H1 (cell line): ENCODE results near the gene PHF14. TPM values are rescaled to one million over a fixed set of nuclear protein-coding genes. Genes with fewer than 3 reads are reported as not detected.

Experiments used
- CTCF ChIA-PET: fragments of 300-600 bp; sonication (Branson Sonifier 250); formaldehyde crosslinking; loops from one replicate; lab custom pipeline; 2021; ENCODE audit not compliant: partially characterized antibody; lab: Charles Lee
- POLR2A ChIA-PET: fragments of 300-600 bp; sonication (Branson Sonifier 250); formaldehyde crosslinking; loops from one replicate; lab custom pipeline; 2021; ENCODE audit warnings: inconsistent platforms; ENCODE audit not compliant: partially characterized antibody; lab: Charles Lee
- DNase-seq, 2 experiments: peaks; one replicate each; pipeline versions ENCODE4 v3.0.0 to v3.0.0-alpha.2; 2010 to 2022; ENCODE audit warnings: low spot score in 2 of 2, low read depth in 1 of 2, mixed read lengths in 1 of 2
- FAIRE-seq: peaks from 2 replicates; lab custom pipeline; 2011; peaks lifted over from hg19 to GRCh38; lab: Jason Lieb, UNC
- H2AFZ ChIP-seq: 2 replicates; pipeline ENCODE4 v1.8.1; 2012; ENCODE audit warnings: low read length, inconsistent platforms
- H2AK5ac ChIP-seq: 2 replicates; pipeline ENCODE4 v1.6.1; 2013; ENCODE audit warnings: low read depth, low read length
- H2BK120ac ChIP-seq: replicated peaks from 2 replicates; pipeline ENCODE3; 2013; ENCODE audit warnings: low read depth, low read length, inconsistent platforms
- H2BK12ac ChIP-seq: 2 replicates; pipeline ENCODE4 v1.6.1; 2013; ENCODE audit warnings: low read depth, low read length
- H2BK15ac ChIP-seq: 2 replicates; pipeline ENCODE4 v1.6.1; 2013; ENCODE audit warnings: low read length
- H2BK20ac ChIP-seq: 2 replicates; pipeline ENCODE4 v1.6.1; 2013; ENCODE audit warnings: low read length
- H2BK5ac ChIP-seq: 2 replicates; pipeline ENCODE4 v1.6.1; 2013; ENCODE audit warnings: low read depth, low read length
- H3K14ac ChIP-seq: 2 replicates; pipeline ENCODE4 v1.6.1; 2013; ENCODE audit warnings: inconsistent platforms; ENCODE audit not compliant: insufficient read length
- H3K18ac ChIP-seq: 2 replicates; pipeline ENCODE4 v1.6.1; 2013; ENCODE audit warnings: low read length; ENCODE audit errors: extremely low read depth
- H3K23ac ChIP-seq: 2 replicates; pipeline ENCODE4 v1.6.1; 2013; ENCODE audit warnings: inconsistent platforms; ENCODE audit not compliant: insufficient read length
- H3K23me2 ChIP-seq: 2 replicates; pipeline ENCODE4 v1.6.1; 2013; ENCODE audit warnings: low read depth, low read length
- H3K27ac ChIP-seq: 2 replicates; pipeline ENCODE4 v1.6.1; 2011; ENCODE audit warnings: low read depth, low read length, inconsistent platforms
- H3K27me3 ChIP-seq, 4 experiments: replicated peaks in 1 of 4; 1 replicate in 1 of 4; 2 replicates in 3 of 4; pipeline versions ENCODE4 v1.6.1 to v1.8.1; 2011 to 2013; ENCODE audit warnings: low read length in 3 of 4, mild to moderate bottlenecking in 3 of 4, inconsistent platforms in 2 of 4, mixed read lengths in 2 of 4, moderate library complexity in 1 of 4; ENCODE audit not compliant: control insufficient read depth in 3 of 4, insufficient read depth in 3 of 4; ENCODE audit errors: extremely low read depth in 1 of 4
- H3K36me3 ChIP-seq, 4 experiments: 2 replicates each; pipeline versions ENCODE4 v1.6.1 to v1.8.1; 2011 to 2013; ENCODE audit warnings: mild to moderate bottlenecking in 4 of 4, low read length in 3 of 4, moderate library complexity in 2 of 4, control low read depth in 1 of 4, inconsistent platforms in 1 of 4; ENCODE audit not compliant: insufficient read depth in 4 of 4, control insufficient read depth in 2 of 4
- H3K4ac ChIP-seq: replicated peaks from 2 replicates; pipeline ENCODE3; 2013; ENCODE audit warnings: low read length, low read depth, mixed read lengths, inconsistent platforms; ENCODE audit not compliant: insufficient read length
- H3K4me1 ChIP-seq, 4 experiments: replicated peaks in 1 of 4; 1 replicate in 1 of 4; 2 replicates in 3 of 4; pipeline versions ENCODE4 v1.6.1 to v1.8.1; 2011 to 2013; ENCODE audit warnings: low read length in 3 of 4, inconsistent platforms in 2 of 4, mixed read lengths in 1 of 4; ENCODE audit not compliant: insufficient read depth in 4 of 4, control insufficient read depth in 3 of 4
- H3K4me2 ChIP-seq, 2 experiments: 2 replicates each; pipeline versions ENCODE4 v1.6.1 to v1.8.1; 2011 to 2013; ENCODE audit warnings: low read depth in 2 of 2, low read length in 2 of 2, control low read depth in 1 of 2, inconsistent platforms in 1 of 2, mild to moderate bottlenecking in 1 of 2; ENCODE audit not compliant: insufficient read depth in 1 of 2
- H3K4me3 ChIP-seq, 4 experiments: fragments of 200-600, 300-600 bp in 1 of 4; sonication (generic), shearing (Covaris generic), sonication (Bioruptor Twin) in 1 of 4; 2 replicates each; pipeline versions ENCODE4 v1.5.1 to v1.8.1; 2011 to 2016; ENCODE audit warnings: low read length in 4 of 4, low read depth in 3 of 4, control low read depth in 2 of 4, inconsistent platforms in 2 of 4, mild to moderate bottlenecking in 2 of 4, mixed read lengths in 1 of 4, moderate library complexity in 1 of 4; ENCODE audit not compliant: insufficient read depth in 2 of 4; ENCODE audit errors: extremely low read depth in 1 of 4
- H3K56ac ChIP-seq: replicated peaks from 2 replicates; pipeline ENCODE3; 2013; ENCODE audit warnings: low read depth, mild to moderate bottlenecking, mixed read lengths, low read length, inconsistent platforms; ENCODE audit not compliant: insufficient read length
- H3K79me1 ChIP-seq: 2 replicates; pipeline ENCODE4 v1.6.1; 2013; ENCODE audit warnings: low read depth, low read length, control low read depth
- H3K79me2 ChIP-seq, 2 experiments: 2 replicates each; pipeline versions ENCODE4 v1.6.1 to v1.8.1; 2012 to 2013; ENCODE audit warnings: low read length in 2 of 2, mild to moderate bottlenecking in 2 of 2, inconsistent platforms in 1 of 2; ENCODE audit not compliant: insufficient read depth in 2 of 2, control insufficient read depth in 1 of 2
- H3K9ac ChIP-seq, 4 experiments: replicated peaks in 1 of 4; 1 replicate in 1 of 4; 2 replicates in 3 of 4; pipeline versions ENCODE4 v1.6.1 to v1.8.1; 2011 to 2013; ENCODE audit warnings: low read depth in 3 of 4, low read length in 3 of 4, control low read depth in 2 of 4, mild to moderate bottlenecking in 2 of 4, moderate library complexity in 2 of 4, inconsistent platforms in 1 of 4; ENCODE audit errors: extremely low read depth in 1 of 4
- H3K9me3 ChIP-seq, 2 experiments: 2 replicates each; pipeline versions ENCODE4 v1.6.1 to v1.8.1; 2012 to 2013; ENCODE audit warnings: mild to moderate bottlenecking in 2 of 2, moderate library complexity in 2 of 2, control low read depth in 1 of 2, inconsistent platforms in 1 of 2, low read depth in 1 of 2, low read length in 1 of 2, mixed read lengths in 1 of 2; ENCODE audit not compliant: insufficient read depth in 2 of 2
- H4K20me1 ChIP-seq, 2 experiments: replicated peaks in 1 of 2; 2 replicates each; pipeline versions ENCODE3 to v1.8.1; 2011 to 2013; ENCODE audit warnings: inconsistent platforms in 2 of 2, low read length in 2 of 2, mild to moderate bottlenecking in 1 of 2; ENCODE audit not compliant: insufficient read depth in 2 of 2, control insufficient read depth in 1 of 2
- H4K5ac ChIP-seq: 2 replicates; pipeline ENCODE4 v1.6.1; 2013; ENCODE audit warnings: low read length, low read depth, mixed read lengths, inconsistent platforms; ENCODE audit not compliant: insufficient read length
- H4K8ac ChIP-seq: 2 replicates; pipeline ENCODE4 v1.8.0; 2013; ENCODE audit warnings: mild to moderate bottlenecking, moderate library complexity, low read length, inconsistent platforms; ENCODE audit not compliant: insufficient read depth; ENCODE audit errors: extremely low read depth
- H4K91ac ChIP-seq: replicated peaks from 2 replicates; pipeline ENCODE3; 2013; ENCODE audit warnings: low read length, mixed read lengths, inconsistent platforms; ENCODE audit not compliant: insufficient read length
- BCL11A ChIP-seq, 2 experiments: IDR thresholded peaks; one replicate each; pipeline ENCODE4 v1.6.1; 2011; ENCODE audit warnings: low read depth in 2 of 2, low read length in 2 of 2, mild to moderate bottlenecking in 2 of 2
- CBX8 ChIP-seq: fragments of 300-800, 300-1000 bp; sonication (generic); IDR thresholded peaks from 2 replicates; pipeline ENCODE4 v1.7.1; 2016; ENCODE audit warnings: low read depth, low read length, borderline replicate concordance
- CHD2 ChIP-seq: IDR thresholded peaks from 2 replicates; pipeline ENCODE4 v1.6.1; 2012; ENCODE audit warnings: low read length, improper control_type of control experiment
- CTCF ChIP-seq, 3 experiments: IDR thresholded peaks; 1 replicate in 2 of 3; 2 replicates in 1 of 3; pipeline versions ENCODE4 v1.5.1 to v1.6.1; 2011; ENCODE audit warnings: low read length in 3 of 3, mild to moderate bottlenecking in 3 of 3, inconsistent platforms in 2 of 3, low read depth in 1 of 3, moderate library complexity in 1 of 3; ENCODE audit not compliant: insufficient read depth in 1 of 3; ENCODE audit errors: control extremely low read depth in 1 of 3
- HDAC2 ChIP-seq, 2 experiments: fragments of 300-600 bp in 1 of 2; sonication (generic) in 1 of 2; IDR thresholded peaks; 2 replicates each; pipeline ENCODE4 v1.6.1; 2011 to 2012; ENCODE audit warnings: low read depth in 2 of 2, low read length in 2 of 2, mild to moderate bottlenecking in 2 of 2, moderate library complexity in 2 of 2, borderline replicate concordance in 1 of 2, inconsistent platforms in 1 of 2
- JUN ChIP-seq: IDR thresholded peaks from 2 replicates; pipeline ENCODE4 v1.6.1; 2011; ENCODE audit warnings: low read depth, mild to moderate bottlenecking, improper control_type of control experiment, low read length
- MAFK ChIP-seq: IDR thresholded peaks from 2 replicates; pipeline ENCODE4 v1.6.1; 2012; ENCODE audit warnings: low read depth, mild to moderate bottlenecking, improper control_type of control experiment, low read length
- NRF1 ChIP-seq: IDR thresholded peaks from 2 replicates; pipeline ENCODE4 v1.6.1; 2011; ENCODE audit warnings: mild to moderate bottlenecking, low read depth, low read length, improper control_type of control experiment
- POLR2AphosphoS5 ChIP-seq: IDR thresholded peaks from 2 replicates; pipeline ENCODE4 v1.6.1; 2011; ENCODE audit warnings: low read depth, low read length
- RNF2 ChIP-seq: fragments of 200-900, 300-1000 bp; sonication (generic); IDR thresholded peaks from 2 replicates; pipeline ENCODE4 v1.7.1; 2016; ENCODE audit warnings: borderline replicate concordance, low read depth, mild to moderate bottlenecking, antibody characterized with exemption, low read length; ENCODE audit not compliant: poor library complexity, severe bottlenecking; ENCODE audit errors: missing control alignments
- SP4 ChIP-seq: IDR thresholded peaks from 2 replicates; pipeline ENCODE4 v1.6.1; 2012; ENCODE audit warnings: low read length, inconsistent platforms
- TBP ChIP-seq: IDR thresholded peaks from 2 replicates; pipeline ENCODE4 v1.6.1; 2011; ENCODE audit warnings: low read depth, low read length, improper control_type of control experiment
- WGBS, 2 experiments: shearing (Covaris generic) in 1 of 2; methylation state at CpG; one replicate each; pipeline versions ENCODE4 v1.1.6 to v1.1.7; 2013 to 2015; ENCODE audit warnings: low lambda C conversion rate in 2 of 2, mixed read lengths in 2 of 2, inconsistent platforms in 1 of 2, low coverage in 1 of 2, missing lambda C conversion rate in 1 of 2; ENCODE audit not compliant: insufficient replicate concordance in 2 of 2, insufficient coverage in 1 of 2, insufficient read length in 1 of 2; ENCODE audit errors: extremely low coverage in 1 of 2, missing lambda C conversion rate in 1 of 2; 5-methylcytosine and 5-hydroxymethylcytosine counted together
- polyA plus RNA-seq, 7 experiments: library from polyadenylated mRNA; depleted of rRNA in 3 of 7; stranded (reverse) in 5 of 7; unstranded in 2 of 7; fragments of >200 nt in 5 of 7; fragments of 200-250 nt in 2 of 7; gene quantifications; 1 replicate in 5 of 7; 2 replicates in 1 of 7; 4 replicates in 1 of 7; pipeline versions ENCODE4 v1.2.1 to v1.2.3, GENCODE V29; 2011 to 2013; ENCODE audit warnings: missing spikeins in 2 of 7, mixed read lengths in 2 of 7
- total RNA-seq: library from RNA; stranded (reverse); fragmentation: NEBNext Ultra II Directional; extraction: Animal tissue kit (Norgen Biotek cat#: 25700); gene quantifications from 2 replicates; pipeline ENCODE4 v1.2.1, GENCODE V29; 2021

Gene PHF14
- total and polyA plus RNA-seq, 2 of the 8 experiments (the other 6 are each of a cell fraction or from before 2014, with no cell fraction given), result 17.9 to 70.6 TPM

GRCh38 chr7:11175371-11175770, 201.7 kb downstream of the PHF14 start:
- CTCF ChIA-PET, result interaction anchor here (1.5 kb wide), 1 partner anchor 36 kb away, joined by 5 read pairs; no protein-coding TSS in a partner anchor
- H2BK5ac ChIP-seq, result no peak overlapping the region
- H3K23me2 ChIP-seq, result no peaks in the 10 kb centered on the region
- no peak overlapping the region for H4K91ac ChIP-seq
- H3K27me3 ChIP-seq, result no peaks in the 10 kb centered on the region
- no peak overlapping the region for H3K4me2 ChIP-seq
- no peaks in the 10 kb centered on the region for H3K79me1 ChIP-seq
- no peak overlapping the region for H3K23ac ChIP-seq
- no peak for TF ChIP-seq CTCF (IDR thresholded peaks at IDR 0.05; ENCODE audit: control extremely low read depth in 1 of 3, insufficient read depth in 1 of 3, low read depth in 1 of 3, low read length in 3 of 3)
- no peak for TF ChIP-seq MAFK
- TF ChIP-seq RNF2, result no peak
- no peak for TF ChIP-seq POLR2AphosphoS5
- no peak for TF ChIP-seq TBP
- TF ChIP-seq JUN, result no peak
- no peak for TF ChIP-seq CBX8
- no peak for TF ChIP-seq CHD2
- TF ChIP-seq NRF1, result no peak
- no peak for TF ChIP-seq BCL11A (IDR thresholded peaks at IDR 0.05; ENCODE audit: low read depth in 2 of 2, low read length in 2 of 2)
- no peak for TF ChIP-seq HDAC2 (IDR thresholded peaks at IDR 0.05; ENCODE audit: borderline replicate concordance in 1 of 2, low read depth in 2 of 2, low read length in 2 of 2)
- no peak for TF ChIP-seq SP4
- H4K5ac ChIP-seq, result no peak overlapping the region
- no peak overlapping the region for H3K56ac ChIP-seq
- H2BK120ac ChIP-seq, result no peak overlapping the region
- no peak overlapping the region for H2AK5ac ChIP-seq
- no peak overlapping the region for H2AFZ ChIP-seq
- H3K4ac ChIP-seq, result no peak overlapping the region
- H2BK12ac ChIP-seq, result no peak overlapping the region
- no peak overlapping the region for H3K27ac ChIP-seq
- H3K9ac ChIP-seq, result no peak overlapping the region
- H3K14ac ChIP-seq, result no peak overlapping the region
- DNase-seq (no peak), FAIRE-seq (no peak)
- no peaks in the 10 kb centered on the region for H3K9me3 ChIP-seq
- POLR2A ChIA-PET, result no interaction called here
- WGBS, 2 experiments, result 94% methylated on average over 3 of the region's 3 CpGs; no CpG with 5 or more reads in 1 of the 2 experiments
- H4K20me1 ChIP-seq, result no peaks in the 10 kb centered on the region
- no peaks in the 10 kb centered on the region for H3K4me1 ChIP-seq
- H2BK20ac ChIP-seq, result no peak overlapping the region
- H3K4me3 ChIP-seq, result no peak overlapping the region
- no peak overlapping the region for H3K18ac ChIP-seq
- no peaks in the 10 kb centered on the region for H3K79me2 ChIP-seq
- H2BK15ac ChIP-seq, result no peak overlapping the region
- no peaks in the 10 kb centered on the region for H3K36me3 ChIP-seq
- no peak overlapping the region for H4K8ac ChIP-seq
